Nephron progenitor cell (in vitro differentiated cells): ENCODE measurements around the gene FBXO11.

ENCODE experiments used
- DNase-seq: peaks from one replicate; pipeline ENCODE4 v3.0.0; 2021
- H3K27ac Mint-ChIP-seq: 2 replicates; pipeline ENCODE4 v1.8.0; 2021; ENCODE audit warnings: mild to moderate bottlenecking, moderate library complexity, mixed read lengths
- H3K27me3 Mint-ChIP-seq: 2 replicates; pipeline ENCODE4 v1.8.0; 2021; ENCODE audit warnings: mild to moderate bottlenecking, low read depth, mixed read lengths; ENCODE audit not compliant: poor library complexity
- H3K36me3 Mint-ChIP-seq: 2 replicates; pipeline ENCODE4 v1.8.0; 2021; ENCODE audit warnings: low read depth, mixed read lengths
- H3K4me1 Mint-ChIP-seq: 2 replicates; pipeline ENCODE4 v1.8.0; 2021; ENCODE audit warnings: mixed read lengths
- H3K4me3 Mint-ChIP-seq: 2 replicates; pipeline ENCODE4 v1.8.0; 2021; ENCODE audit warnings: mild to moderate bottlenecking, moderate library complexity, mixed read lengths
- H3K9me3 Mint-ChIP-seq: 2 replicates; pipeline ENCODE4 v1.8.0; 2021; ENCODE audit warnings: mild to moderate bottlenecking, moderate library complexity, mixed read lengths
- CTCF ChIP-seq: fragments of 200-600 bp; sonication (generic); IDR thresholded peaks from 2 replicates; pipeline ENCODE4 v1.5.0; 2021; ENCODE audit warnings: antibody characterized with exemption

FBXO11 gene

GRCh38 chr2:47805850-47806249, 100.4 kb downstream of the FBXO11 start:
- H3K27ac Mint-ChIP-seq, result no peak overlapping the region
- H3K27me3 Mint-ChIP-seq, result no peaks in the 10 kb centered on the region
- H3K4me3 Mint-ChIP-seq, result no peak overlapping the region
- DNase-seq, result no peak
- H3K36me3 Mint-ChIP-seq, result peaks cover 83% of the 10 kb centered on the region
- TF ChIP-seq CTCF, result no peak
- H3K9me3 Mint-ChIP-seq, result peaks cover 25% of the 10 kb centered on the region
- H3K4me1 Mint-ChIP-seq, result no peaks in the 10 kb centered on the region

- Mint-ChIP-seq H3K27me3 (no peaks in the 10 kb centered on the region), H3K36me3 (peaks cover 98% of the 10 kb centered on the region), H3K27ac (no peak overlapping the region), H3K9me3 (peaks cover 32% of the 10 kb centered on the region), H3K4me3 (no peak overlapping the region), H3K4me1 (no peaks in the 10 kb centered on the region)
- no peak for TF ChIP-seq CTCF
- no peak for DNase-seq
Measured at GRCh38 chr2:47803770-47804169, 102.5 kb downstream of the FBXO11 start.

DNA sequence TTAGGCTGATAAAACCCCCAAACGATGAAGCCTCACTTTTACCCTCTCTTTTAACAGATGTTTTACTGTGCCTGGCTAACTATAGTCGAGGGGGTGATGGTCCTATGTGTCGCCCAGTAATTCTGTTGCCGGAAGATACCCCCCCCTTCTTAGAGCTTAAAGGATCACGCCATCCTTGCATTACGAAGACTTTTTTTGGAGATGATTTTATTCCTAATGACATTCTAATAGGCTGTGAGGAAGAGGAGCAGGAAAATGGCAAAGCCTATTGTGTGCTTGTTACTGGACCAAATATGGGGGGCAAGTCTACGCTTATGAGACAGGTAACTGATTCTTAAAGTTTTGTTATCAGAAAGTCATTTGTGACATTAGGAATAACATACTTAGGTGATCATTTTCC, 102.9 kb downstream of the FBXO11 start:
- no peaks in the 10 kb centered on the region for H3K4me1 Mint-ChIP-seq
- H3K36me3 Mint-ChIP-seq, result peaks cover 99% of the 10 kb centered on the region

DNA sequence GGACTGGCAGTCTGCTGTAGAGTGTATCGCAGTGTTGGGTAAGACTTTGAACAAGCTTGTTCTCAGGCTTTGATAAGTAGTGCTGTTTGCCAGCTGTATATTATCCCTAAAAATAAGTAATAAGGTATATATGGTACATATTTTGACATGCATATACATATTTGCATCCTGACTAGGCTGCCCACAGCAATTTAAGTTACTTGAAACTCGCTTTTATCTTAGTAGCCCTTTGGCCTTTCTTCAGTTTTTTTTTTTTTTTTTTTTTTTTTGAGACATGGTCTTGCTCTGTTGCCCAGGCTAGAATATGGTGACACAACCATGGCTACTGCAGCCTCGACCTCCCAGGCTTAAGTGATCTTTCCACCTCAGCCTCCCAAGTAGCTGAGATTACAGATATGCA, 105.2 kb downstream of the FBXO11 start:
- no peak for DNase-seq
- Mint-ChIP-seq H3K27me3 (no peaks in the 10 kb centered on the region), H3K4me1 (no peaks in the 10 kb centered on the region), H3K27ac (no peak overlapping the region), H3K36me3 (peaks cover 100% of the 10 kb centered on the region), H3K9me3 (peaks cover 36% of the 10 kb centered on the region), H3K4me3 (no peak overlapping the region)
- TF ChIP-seq CTCF, result no peak

More for the DNA sequence above, 102.9 kb downstream of the FBXO11 start:
- no peaks in the 10 kb centered on the region for H3K27me3 Mint-ChIP-seq
- peaks cover 36% of the 10 kb centered on the region for H3K9me3 Mint-ChIP-seq
- H3K27ac Mint-ChIP-seq, result no peak overlapping the region
- H3K4me3 Mint-ChIP-seq, result no peak overlapping the region
- no peak for TF ChIP-seq CTCF
- DNase-seq, result no peak

DNA sequence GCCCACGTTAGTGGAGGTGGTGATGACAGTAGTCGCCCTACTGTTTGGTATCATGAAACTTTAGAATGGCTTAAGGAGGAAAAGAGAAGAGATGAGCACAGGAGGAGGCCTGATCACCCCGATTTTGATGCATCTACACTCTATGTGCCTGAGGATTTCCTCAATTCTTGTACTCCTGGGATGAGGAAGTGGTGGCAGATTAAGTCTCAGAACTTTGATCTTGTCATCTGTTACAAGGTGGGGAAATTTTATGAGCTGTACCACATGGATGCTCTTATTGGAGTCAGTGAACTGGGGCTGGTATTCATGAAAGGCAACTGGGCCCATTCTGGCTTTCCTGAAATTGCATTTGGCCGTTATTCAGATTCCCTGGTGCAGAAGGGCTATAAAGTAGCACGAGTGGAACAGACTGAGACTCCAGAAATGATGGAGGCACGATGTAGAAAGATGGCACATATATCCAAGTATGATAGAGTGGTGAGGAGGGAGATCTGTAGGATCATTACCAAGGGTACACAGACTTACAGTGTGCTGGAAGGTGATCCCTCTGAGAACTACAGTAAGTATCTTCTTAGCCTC, 107.2 kb downstream of the FBXO11 start:
- DNase-seq, result no peak
- Mint-ChIP-seq H3K27ac (no peak overlapping the region), H3K4me3 (no peak overlapping the region), H3K4me1 (no peaks in the 10 kb centered on the region), H3K36me3 (peaks cover 100% of the 10 kb centered on the region), H3K9me3 (peaks cover 40% of the 10 kb centered on the region), H3K27me3 (no peaks in the 10 kb centered on the region)
- TF ChIP-seq CTCF, result no peak

DNA sequence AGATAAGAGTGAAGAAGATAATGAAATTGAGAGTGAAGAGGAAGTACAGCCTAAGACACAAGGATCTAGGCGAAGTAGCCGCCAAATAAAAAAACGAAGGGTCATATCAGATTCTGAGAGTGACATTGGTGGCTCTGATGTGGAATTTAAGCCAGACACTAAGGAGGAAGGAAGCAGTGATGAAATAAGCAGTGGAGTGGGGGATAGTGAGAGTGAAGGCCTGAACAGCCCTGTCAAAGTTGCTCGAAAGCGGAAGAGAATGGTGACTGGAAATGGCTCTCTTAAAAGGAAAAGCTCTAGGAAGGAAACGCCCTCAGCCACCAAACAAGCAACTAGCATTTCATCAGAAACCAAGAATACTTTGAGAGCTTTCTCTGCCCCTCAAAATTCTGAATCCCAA, 107.7 kb downstream of the FBXO11 start:
- Mint-ChIP-seq H3K36me3 (peaks cover 100% of the 10 kb centered on the region), H3K27ac (no peak overlapping the region), H3K27me3 (no peaks in the 10 kb centered on the region), H3K4me3 (no peak overlapping the region), H3K9me3 (peaks cover 38% of the 10 kb centered on the region), H3K4me1 (no peaks in the 10 kb centered on the region)
- no peak for DNase-seq
- TF ChIP-seq CTCF, result no peak
